Endothelial cell of umbilical vein (primary cell): ENCODE measurements around the gene COBLL1.

Source experiments
- MYC ChIP-seq: IDR thresholded peaks from one replicate; pipeline ENCODE4 v1.6.1; 2011; ENCODE audit warnings: mild to moderate bottlenecking, low read depth, low read length
- POLR2A ChIP-seq: IDR thresholded peaks from 2 replicates; pipeline ENCODE4 v1.6.1; 2012; ENCODE audit warnings: low read depth, mild to moderate bottlenecking, control low read depth, low read length
- POLR2AphosphoS5 ChIP-seq: IDR thresholded peaks from 2 replicates; pipeline ENCODE4 v1.6.1; 2012; ENCODE audit warnings: low read depth, mild to moderate bottlenecking, control low read depth, low read length, moderate library complexity; ENCODE audit not compliant: insufficient read depth
- TF ChIP-seq, protein P1 (sequence below), 2 donors: IDR thresholded peaks; 1 replicate in 1 of 2; 2 replicates in 1 of 2; pipeline ENCODE4 v1.5.1; 2011; ENCODE audit warnings: low read length in 2 of 2, mild to moderate bottlenecking in 2 of 2, moderate library complexity in 2 of 2, control low read depth in 1 of 2, inconsistent platforms in 1 of 2, low read depth in 1 of 2; ENCODE audit not compliant: insufficient read depth in 1 of 2; ENCODE audit errors: extremely low read depth in 1 of 2

DNA sequence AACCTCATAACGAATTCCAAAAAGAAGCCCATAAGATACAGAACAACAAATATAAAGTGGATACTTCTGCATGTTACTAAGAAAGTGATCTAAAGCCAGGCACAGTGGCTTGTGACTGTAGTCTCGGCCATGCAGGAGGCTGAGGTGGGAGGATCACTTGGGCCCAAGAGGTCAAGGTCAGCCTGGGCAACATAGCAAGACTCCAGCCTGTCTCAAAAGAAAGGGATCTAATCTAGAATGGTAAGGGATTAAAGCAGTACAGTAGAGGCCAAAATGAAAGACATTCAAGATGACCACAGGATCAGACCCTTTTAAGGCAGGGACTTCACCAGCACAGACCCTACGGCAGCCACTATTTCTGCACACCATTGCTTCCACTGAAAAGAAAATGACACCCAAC lies 3.8 kb downstream of the COBLL1 start:
- TF ChIP-seq, protein P1, sequence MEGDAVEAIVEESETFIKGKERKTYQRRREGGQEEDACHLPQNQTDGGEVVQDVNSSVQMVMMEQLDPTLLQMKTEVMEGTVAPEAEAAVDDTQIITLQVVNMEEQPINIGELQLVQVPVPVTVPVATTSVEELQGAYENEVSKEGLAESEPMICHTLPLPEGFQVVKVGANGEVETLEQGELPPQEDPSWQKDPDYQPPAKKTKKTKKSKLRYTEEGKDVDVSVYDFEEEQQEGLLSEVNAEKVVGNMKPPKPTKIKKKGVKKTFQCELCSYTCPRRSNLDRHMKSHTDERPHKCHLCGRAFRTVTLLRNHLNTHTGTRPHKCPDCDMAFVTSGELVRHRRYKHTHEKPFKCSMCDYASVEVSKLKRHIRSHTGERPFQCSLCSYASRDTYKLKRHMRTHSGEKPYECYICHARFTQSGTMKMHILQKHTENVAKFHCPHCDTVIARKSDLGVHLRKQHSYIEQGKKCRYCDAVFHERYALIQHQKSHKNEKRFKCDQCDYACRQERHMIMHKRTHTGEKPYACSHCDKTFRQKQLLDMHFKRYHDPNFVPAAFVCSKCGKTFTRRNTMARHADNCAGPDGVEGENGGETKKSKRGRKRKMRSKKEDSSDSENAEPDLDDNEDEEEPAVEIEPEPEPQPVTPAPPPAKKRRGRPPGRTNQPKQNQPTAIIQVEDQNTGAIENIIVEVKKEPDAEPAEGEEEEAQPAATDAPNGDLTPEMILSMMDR (IDR thresholded peaks at IDR 0.05; ENCODE audit: extremely low read depth in 1 of 2, insufficient read depth in 1 of 2, low read depth in 1 of 2, low read length in 2 of 2): no peak
- no peak for TF ChIP-seq POLR2A
- TF ChIP-seq MYC: no peak
- no peak for TF ChIP-seq POLR2AphosphoS5
